AG10803 (cell line): ENCODE measurements around the gene DNM2.
"Not testable (repeated sequence)": the region's sequence is repeated elsewhere in the genome, so short reads cannot be mapped to it uniquely, and the experiment has no call there.

Source experiments
- DNase-seq: peaks from one replicate; pipeline ENCODE4 v3.0.0; 2010; ENCODE audit warnings: low read depth
- H3K4me3 ChIP-seq: 2 replicates; pipeline ENCODE4 v1.5.1; 2011; ENCODE audit warnings: mild to moderate bottlenecking, low read length, control low read depth
- TF ChIP-seq, protein P1 (sequence below): conservative IDR thresholded peaks from 2 replicates; pipeline ENCODE4 v1.5.1; 2011; ENCODE audit warnings: mild to moderate bottlenecking, low read length, control low read depth, inconsistent platforms

DNM2 gene

DNA sequence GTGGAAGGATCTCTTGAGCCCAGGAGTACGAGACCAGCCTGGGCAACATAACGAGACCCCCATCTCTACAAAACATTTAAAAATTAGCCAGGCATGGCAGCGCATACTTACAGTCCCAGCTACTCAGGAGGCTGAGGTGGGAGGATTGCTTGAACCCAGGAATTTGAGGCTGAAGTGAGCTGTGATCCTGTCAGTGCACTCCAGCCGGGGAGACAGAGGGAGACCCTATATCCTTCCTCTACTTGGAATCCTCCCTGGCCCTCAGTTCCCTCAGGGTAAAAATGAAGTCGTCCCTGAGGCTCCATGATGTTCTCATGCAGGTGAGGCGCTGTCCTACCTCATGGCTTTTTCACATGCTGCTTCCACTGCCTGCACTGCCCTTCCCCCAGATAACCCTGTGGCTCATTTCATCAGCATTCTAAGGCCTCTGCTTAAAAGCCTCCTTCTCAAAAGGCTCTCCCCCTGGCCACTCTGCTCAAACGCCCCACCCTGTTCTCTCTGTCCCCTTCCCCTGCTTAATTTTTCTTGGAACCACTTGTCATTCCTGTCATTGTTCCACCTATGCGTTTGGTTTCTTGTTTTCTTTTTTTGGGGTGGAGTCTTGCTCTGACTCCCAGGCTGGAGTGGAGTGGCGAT, 19.2 kb downstream of the DNM2 start:
- no peak overlapping the region for H3K4me3 ChIP-seq
- DNase-seq = no peak
- TF ChIP-seq, protein P1, sequence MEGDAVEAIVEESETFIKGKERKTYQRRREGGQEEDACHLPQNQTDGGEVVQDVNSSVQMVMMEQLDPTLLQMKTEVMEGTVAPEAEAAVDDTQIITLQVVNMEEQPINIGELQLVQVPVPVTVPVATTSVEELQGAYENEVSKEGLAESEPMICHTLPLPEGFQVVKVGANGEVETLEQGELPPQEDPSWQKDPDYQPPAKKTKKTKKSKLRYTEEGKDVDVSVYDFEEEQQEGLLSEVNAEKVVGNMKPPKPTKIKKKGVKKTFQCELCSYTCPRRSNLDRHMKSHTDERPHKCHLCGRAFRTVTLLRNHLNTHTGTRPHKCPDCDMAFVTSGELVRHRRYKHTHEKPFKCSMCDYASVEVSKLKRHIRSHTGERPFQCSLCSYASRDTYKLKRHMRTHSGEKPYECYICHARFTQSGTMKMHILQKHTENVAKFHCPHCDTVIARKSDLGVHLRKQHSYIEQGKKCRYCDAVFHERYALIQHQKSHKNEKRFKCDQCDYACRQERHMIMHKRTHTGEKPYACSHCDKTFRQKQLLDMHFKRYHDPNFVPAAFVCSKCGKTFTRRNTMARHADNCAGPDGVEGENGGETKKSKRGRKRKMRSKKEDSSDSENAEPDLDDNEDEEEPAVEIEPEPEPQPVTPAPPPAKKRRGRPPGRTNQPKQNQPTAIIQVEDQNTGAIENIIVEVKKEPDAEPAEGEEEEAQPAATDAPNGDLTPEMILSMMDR = no peak

DNA sequence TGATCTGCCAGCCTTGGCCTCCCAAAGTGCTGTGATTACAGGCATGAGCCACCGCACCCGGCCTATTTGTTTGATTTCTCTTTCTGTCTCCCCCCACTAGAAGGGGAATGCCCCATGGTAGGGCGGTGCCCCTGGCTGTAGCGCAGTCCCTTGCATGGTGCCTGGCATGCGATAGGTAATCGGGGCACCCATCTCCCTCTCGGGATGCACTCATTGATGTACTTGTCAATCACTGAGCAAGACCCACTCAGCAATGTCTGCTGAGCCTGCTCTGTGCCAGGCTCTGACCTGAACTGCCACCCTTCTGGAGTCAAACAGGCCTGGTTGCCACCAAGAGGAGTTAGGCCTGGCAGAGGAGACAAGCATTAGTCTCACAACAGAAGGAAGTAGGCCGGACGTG, 19.8 kb downstream of the DNM2 start:
- TF ChIP-seq, protein P1 = no peak
- no peak for DNase-seq
- no peak overlapping the region for H3K4me3 ChIP-seq

DNA sequence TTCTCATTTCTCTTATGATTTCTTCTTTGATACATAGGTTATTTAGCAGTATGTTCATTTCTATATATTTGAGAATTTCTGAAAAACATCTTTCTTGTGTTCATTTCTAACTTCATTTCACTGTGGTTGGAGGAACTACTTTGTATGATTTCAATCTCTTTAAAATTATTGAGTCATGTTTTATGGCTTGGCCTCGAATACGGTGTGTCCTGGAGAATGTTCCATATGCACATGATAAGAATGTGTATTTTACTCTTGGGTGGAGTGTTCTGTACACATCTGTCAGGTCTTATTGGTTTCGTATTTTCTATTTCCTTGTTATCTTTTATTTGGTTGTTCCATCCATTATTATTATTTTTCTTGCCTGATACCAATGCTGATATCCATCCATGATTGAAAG, 22.9 kb downstream of the DNM2 start:
- H3K4me3 ChIP-seq = no peak overlapping the region
- no peak for DNase-seq
- TF ChIP-seq, protein P1 = no peak

DNA sequence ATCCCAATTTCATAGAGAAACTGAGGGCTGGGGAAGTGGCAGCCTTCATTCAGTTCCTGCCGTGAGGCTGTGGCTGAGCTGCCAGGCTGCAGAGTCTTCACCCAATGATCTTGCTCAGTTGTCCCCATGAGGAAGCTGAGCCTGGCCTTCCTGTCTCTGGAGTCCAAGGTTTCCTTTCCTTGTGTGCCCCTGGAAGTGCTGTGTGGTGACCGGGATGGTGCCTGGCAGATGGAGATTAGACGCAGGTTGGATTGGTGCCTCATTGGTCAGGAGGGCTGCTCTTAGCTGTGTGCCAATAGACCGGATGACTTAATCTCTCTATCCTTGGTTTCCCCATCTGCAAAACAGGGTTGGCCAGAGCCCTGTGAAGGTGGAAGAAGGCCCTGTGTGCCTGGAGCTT, 24.6 kb downstream of the DNM2 start:
- DNase-seq = no peak

DNA sequence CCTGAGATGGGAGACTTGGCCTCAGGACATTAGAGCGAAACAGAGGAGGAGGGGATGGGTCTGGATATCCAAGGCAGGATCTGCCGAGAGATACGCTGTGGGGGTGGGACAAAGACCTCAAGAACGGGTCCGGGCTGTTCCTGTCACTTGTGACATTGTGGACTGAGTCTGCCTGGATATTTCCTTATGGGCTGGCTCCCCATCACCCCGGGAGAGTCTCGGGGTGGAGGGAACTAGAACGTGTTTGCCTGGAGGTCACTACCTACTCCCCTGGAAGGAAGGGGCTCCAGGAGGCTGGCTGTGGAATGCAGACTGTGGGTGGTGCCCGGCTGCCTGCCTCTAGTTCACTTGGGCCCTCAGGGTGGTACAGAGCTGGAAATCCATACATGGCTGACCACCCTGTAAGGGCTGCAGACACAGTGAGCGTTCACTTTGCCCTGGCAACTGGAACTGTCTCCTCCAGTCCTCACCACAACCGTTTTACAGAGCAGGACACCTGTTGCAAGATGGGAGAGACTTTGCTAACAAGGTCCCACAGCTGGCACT, 26.4 kb downstream of the DNM2 start:
- H3K4me3 ChIP-seq = no peak overlapping the region
- DNase-seq = no peak
- TF ChIP-seq, protein P1 = no peak

More for the DNA sequence above, 24.6 kb downstream of the DNM2 start:
- TF ChIP-seq, protein P1 = no peak
- no peak overlapping the region for H3K4me3 ChIP-seq

DNA sequence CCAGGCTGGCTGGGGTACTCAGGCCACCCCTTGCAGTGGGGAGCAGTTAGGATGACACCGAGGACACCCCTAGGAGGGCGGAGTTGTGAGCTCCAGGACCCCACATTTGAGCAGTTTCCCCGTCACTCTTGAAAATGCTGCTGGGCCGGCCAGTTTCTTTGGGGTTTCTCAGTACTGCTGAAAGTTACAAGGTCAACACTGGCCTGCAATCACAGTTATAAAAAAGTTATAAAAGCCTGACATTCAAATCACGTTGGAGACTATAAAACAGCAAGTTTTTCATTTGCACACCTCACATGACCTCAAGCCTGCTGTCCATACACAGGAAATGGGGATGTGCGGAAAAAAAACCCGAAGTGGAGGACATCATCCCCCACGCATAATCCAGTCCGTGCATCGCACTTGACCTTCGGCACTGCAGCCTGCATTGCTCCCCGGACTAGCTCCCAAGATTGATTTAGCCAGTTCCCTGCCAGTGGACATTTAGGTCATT, 27.0 kb downstream of the DNM2 start:
- H3K4me3 ChIP-seq = no peak overlapping the region

DNA sequence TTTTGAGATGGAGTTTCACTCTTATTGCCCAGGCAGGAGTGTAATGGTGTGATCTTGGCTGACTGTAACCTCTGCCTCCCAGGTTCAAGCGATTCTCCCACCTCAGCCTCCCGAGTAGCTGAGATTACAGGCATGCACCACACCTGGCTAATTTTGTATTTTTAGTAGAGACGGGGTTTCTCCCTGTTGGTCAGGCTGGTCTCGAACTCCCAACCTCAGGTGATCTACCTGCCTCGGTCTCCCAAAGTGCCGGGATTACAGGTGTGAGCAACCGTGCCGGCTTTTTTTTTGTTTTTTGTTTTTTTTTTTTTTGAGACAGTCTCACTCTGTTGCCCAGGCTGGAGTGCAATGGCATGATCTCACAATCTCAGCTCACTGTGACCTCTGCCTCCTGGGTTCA, 28.6 kb downstream of the DNM2 start:
- DNase-seq, H3K4me3 ChIP-seq: not testable (repeated sequence)

More for the DNA sequence above, 27.0 kb downstream of the DNM2 start:
- TF ChIP-seq, protein P1 = no peak
- no peak for DNase-seq
